GM21423 (cell line): ENCODE data around the gene IGF1R.

ENCODE experiments used
- ATAC-seq: cut with Tn5 transposase; IDR thresholded peaks from one replicate; pipeline ENCODE4 v1.9.1; 2021; ENCODE audit warnings: mild to moderate bottlenecking, moderate library complexity; ENCODE audit not compliant: unreplicated experiment

Gene IGF1R

DNA sequence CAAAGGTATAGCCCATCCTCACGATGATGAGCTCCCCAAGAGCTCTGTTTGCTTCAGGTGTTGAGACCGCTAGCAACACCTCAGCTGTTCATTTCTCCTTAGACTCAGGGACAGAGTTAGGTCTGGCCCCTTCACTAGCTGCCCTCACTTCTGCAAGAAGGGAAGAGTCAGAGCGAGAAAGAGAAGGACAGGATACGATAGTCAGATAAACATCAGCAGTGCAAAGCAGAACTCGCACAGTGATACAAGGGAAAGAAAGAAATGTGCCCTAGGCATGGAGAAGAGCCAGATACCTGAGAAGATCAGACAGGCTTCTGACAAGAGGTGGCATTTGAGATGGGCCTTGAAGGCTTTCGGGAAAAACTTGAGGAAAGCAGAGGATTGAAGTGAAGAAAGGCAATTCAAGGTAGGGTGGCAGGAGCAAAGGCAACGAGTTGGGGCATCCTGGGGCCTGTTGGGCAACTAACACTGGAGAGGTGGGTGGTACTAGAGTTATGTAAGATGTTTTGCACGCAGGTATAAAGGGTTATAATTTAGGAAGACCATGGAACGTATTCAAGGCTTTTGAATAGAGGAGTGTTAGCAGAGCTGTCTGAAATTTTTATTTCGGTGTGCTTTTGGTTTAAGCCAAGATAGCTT, 253.2 kb downstream of the IGF1R start:
- ATAC-seq = no peak

- ATAC-seq = no peak
Measured at GRCh38 chr15:98902931-98903330, 254.6 kb downstream of the IGF1R start.

DNA sequence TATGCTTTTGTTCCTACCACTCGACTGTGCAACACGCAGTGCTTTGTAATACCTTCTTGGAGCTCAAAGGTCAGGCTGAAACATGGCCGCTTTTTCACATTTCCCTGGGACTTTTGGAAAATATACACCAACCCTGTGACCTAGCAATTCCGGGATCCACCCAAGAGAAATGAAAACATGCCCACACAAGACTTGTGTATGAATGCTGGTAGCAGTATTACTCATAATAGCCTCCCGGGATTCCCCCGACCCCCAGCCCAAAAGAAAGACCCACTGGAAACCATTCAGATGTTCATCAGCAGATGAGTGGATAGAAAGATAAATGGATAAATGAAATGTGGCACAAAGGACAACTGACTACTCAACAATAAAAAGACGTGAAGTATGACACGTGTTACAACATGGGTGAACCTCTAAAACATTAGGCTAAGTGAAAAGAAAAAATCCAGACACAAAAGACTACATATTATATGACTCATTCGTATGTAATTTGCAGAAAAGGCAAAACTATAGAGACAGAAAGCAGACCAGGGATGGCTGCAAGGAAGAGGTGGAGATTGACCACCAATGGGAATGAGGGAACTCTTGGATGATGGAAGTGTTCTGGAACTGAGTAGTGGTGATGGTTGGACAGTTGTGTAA, 255.2 kb downstream of the IGF1R start:
- ATAC-seq = no peak

GRCh38 chr15:98904544-98904943, 256.2 kb downstream of the IGF1R start:
- no peak for ATAC-seq

DNA sequence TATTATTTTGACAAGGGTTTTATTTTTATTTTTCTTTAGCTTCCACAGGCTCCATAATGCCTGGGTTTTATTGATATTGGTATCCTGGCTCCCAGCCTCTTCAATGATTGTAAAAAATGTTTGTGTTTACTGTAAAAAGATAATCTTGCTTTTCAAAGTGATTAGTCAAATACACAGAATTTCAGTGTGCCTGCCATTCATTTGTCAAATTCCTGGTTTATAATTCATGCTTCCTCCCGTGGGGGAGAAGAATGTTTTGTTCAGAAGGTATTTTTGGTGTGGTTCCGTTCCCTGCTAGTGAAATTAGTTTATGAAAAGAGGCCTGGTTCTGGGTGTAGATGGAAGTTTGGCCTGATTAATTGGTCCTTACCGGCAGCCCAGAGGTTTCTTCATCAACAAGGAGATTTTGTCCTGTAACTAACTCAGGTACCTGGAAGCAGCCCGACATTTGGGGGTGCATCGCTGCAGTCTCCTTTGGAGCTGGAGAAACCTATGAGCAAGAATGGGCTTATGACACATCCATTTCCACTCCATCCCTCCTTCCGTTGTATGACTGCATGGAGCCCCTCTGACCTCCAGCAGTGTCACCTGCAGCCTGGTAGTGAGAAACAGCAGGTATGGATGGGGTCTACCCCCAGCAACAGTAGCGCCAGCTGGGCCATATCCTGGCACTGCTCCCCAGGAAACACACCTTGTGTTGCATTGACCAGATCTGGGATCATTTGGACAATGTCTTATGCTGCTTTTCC, 257.8 kb downstream of the IGF1R start:
- ATAC-seq = no peak

DNA sequence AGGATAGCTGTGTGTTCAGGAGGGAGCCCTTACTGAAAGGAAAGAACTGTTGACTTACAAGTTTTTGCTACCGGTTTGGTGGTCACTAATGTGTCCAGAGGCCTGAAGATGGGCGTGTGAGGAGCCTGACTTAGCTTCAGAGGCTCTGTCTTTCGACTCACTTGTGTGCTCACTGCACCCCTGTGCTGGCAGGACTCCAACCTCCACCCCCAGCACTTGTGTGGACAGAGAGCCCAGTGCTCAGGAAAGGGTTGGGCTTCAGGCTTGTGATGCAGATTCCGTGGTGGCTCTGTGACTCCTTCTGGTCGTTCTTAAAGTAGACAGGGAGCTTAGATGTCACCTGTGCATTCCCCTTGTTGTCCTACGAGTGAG, 258.4 kb downstream of the IGF1R start:
- ATAC-seq = no peak

GRCh38 chr15:98907927-98908471, 259.7 kb downstream of the IGF1R start:
- no peak for ATAC-seq

- no peak for ATAC-seq
Measured at GRCh38 chr15:98909968-98910885, 261.9 kb downstream of the IGF1R start.

- no peak for ATAC-seq
Measured at GRCh38 chr15:98914626-98915025, 266.3 kb downstream of the IGF1R start.

DNA sequence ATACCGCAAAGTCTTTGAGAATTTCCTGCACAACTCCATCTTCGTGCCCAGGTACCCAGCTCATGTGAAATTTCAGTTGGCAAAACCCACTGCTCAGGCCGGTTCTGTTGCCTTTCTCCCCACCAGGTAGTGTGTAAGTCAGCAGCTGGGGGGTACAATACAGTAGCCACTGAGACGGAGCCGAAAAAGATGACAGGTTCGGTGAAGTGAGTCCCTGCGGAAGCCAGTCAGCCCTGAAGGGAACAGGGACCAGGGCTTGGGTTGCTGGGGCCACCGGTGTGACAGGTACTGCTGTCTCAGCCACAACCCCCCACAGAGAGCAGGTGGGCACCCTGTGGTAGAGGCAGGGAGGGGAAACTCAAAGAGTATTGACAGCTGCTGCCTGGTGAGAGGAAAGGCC, 268.5 kb downstream of the IGF1R start:
- no peak for ATAC-seq

- ATAC-seq = no peak
Measured at GRCh38 chr15:98917417-98917816, 269.1 kb downstream of the IGF1R start.

- ATAC-seq = no peak
Measured at GRCh38 chr15:98920091-98920880, 271.9 kb downstream of the IGF1R start.

- no peak for ATAC-seq
Measured at GRCh38 chr15:98923171-98923570, 274.8 kb downstream of the IGF1R start.

DNA sequence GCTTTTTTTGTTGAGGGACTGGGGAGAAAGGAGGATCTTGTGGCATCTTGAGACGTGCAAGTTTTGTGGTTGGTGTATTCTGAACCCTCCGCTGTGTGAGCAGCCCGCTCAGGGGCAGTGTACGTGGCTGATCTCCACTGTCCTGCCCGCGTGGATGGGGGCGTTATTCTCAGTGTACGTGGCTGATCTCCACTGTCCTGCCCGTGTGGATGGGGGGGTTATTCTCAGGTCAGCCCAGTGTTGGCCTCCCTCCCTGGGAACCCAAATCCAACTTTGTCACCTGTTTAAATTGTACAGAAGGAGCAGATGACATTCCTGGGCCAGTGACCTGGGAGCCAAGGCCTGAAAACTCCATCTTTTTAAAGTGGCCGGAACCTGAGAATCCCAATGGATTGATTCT, 275.2 kb downstream of the IGF1R start:
- no peak for ATAC-seq

DNA sequence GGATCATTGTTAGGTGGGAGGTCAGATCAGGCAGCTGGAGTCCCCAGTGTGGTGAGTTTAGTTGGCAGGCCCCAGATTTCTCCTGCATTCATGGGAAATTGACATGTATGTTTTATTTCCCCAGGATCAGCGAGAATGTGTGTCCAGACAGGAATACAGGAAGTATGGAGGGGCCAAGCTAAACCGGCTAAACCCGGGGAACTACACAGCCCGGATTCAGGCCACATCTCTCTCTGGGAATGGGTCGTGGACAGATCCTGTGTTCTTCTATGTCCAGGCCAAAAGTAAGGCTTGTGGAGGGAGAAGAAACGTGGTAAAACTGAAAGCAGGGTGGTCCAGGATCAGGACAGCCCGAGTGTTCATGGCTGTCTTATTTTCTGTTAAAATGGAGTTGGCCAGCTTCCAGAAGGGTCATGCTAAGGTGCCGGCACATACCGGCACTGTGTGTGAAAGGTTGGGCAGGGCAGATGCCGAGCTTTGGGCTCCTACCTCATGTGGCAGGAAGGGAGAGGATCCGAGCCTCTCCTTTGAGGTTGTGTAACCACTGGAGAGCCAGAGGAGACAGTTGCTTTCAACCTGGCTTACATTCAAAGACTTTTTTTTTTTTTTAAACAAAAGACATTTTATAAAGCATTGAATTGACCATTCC, 276.2 kb downstream of the IGF1R start:
- ATAC-seq = no peak

- ATAC-seq = no peak
Measured at GRCh38 chr15:98926236-98926635, 277.9 kb downstream of the IGF1R start.

DNA sequence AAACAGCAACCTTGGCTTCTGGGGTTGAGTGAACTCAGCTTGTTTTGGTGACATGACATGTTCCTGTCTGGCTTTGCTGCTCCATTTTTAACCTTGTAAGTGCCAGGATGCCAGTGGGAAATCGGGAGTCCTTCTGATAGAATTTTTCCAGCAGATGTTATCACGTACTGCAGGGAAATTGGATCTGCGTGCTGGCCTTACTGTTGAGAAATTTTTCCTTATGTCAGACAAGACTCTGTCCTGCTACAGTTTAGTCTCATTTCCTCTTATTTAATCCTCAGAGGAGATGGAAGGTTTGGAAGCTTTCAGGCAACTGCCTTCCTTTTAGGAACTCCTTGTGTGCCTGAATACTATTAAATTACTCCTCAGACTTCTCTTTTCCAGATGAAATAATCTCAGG, 278.7 kb downstream of the IGF1R start:
- no peak for ATAC-seq

GRCh38 chr15:98927996-98928395, 279.7 kb downstream of the IGF1R start:
- ATAC-seq = no peak

DNA sequence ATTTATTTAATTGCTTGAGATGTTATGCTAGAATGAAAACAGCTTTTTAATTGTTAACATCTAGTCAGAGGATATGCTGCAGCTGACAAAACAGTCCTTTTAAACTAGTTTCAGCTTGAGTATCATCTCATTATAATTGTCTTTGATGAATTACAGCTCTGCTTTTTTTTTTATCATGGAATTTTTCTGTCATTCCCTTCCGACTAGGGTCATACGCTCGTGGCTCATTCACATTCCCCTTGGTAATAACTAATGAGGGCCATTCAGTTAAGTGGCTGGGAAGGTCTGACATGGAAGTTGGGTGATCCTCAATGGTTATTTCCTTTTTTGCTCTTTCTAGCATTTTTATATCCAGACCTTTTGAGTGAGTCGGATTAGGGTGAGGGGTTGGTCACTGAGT, 282.2 kb downstream of the IGF1R start:
- no peak for ATAC-seq

GRCh38 chr15:98931004-98931403, 282.7 kb downstream of the IGF1R start:
- ATAC-seq = no peak
